GM23338 (cell line): ENCODE results near the gene CHCHD5. TPM values are rescaled to one million over a fixed set of nuclear protein-coding genes. Genes with fewer than 3 reads are reported as not detected.
A peak's percentile ranks its signal among the peaks of the same experiment; 100 is the strongest.

Experiments
- ATAC-seq: fragments of 200-7000 bp; cut with Tn5 transposase; 3 replicates; pipeline ENCODE4 v1.9.1; 2020
- DNase-seq: peaks from one replicate; pipeline ENCODE4 v3.0.0-alpha.2; 2015; ENCODE audit warnings: low spot score
- H2AFZ ChIP-seq: fragments of 200-600 bp; sonication (generic); 2 replicates; pipeline ENCODE4 v1.8.0; 2016; ENCODE audit warnings: antibody characterized with exemption, mild to moderate bottlenecking, moderate library complexity
- H3F3A ChIP-seq: fragments of 200-600 bp; sonication (generic); replicated peaks from 2 replicates; pipeline ENCODE4 v1.8.0; 2017; ENCODE audit warnings: antibody characterized with exemption, mixed run types, low read depth
- H3K27ac ChIP-seq: fragments of 200-600 bp; sonication (generic); 2 replicates; pipeline ENCODE4 v1.6.1; 2016; ENCODE audit warnings: low read depth
- H3K27me3 ChIP-seq: fragments of 200-600 bp; sonication (generic); 2 replicates; pipeline ENCODE4 v1.8.0; 2016; ENCODE audit warnings: mild to moderate bottlenecking, mixed run types, moderate library complexity; ENCODE audit not compliant: insufficient read depth
- H3K36me3 ChIP-seq: fragments of 200-600 bp; sonication (generic); 2 replicates; pipeline ENCODE4 v1.8.0; 2016; ENCODE audit warnings: mild to moderate bottlenecking; ENCODE audit not compliant: insufficient read depth
- H3K4me1 ChIP-seq: fragments of 200-600 bp; sonication (generic); 2 replicates; pipeline ENCODE4 v1.8.0; 2016; ENCODE audit warnings: mild to moderate bottlenecking, moderate library complexity; ENCODE audit not compliant: insufficient read depth
- H3K4me2 ChIP-seq: fragments of 200-600 bp; sonication (generic); 2 replicates; pipeline ENCODE4 v1.7.1; 2017; ENCODE audit warnings: mixed run types
- H3K4me3 ChIP-seq: fragments of 200-600 bp; sonication (generic); 2 replicates; pipeline ENCODE4 v1.6.1; 2016; ENCODE audit warnings: mixed run types
- H3K79me2 ChIP-seq: fragments of 200-600 bp; sonication (generic); replicated peaks from 2 replicates; pipeline ENCODE4 v1.8.0; 2017; ENCODE audit warnings: mild to moderate bottlenecking; ENCODE audit not compliant: insufficient read depth
- H3K9me2 ChIP-seq: fragments of 200-600 bp; sonication (generic); 2 replicates; pipeline ENCODE4 v1.8.0; 2017; ENCODE audit not compliant: insufficient read depth
- H4K20me1 ChIP-seq: fragments of 200-600 bp; sonication (generic); replicated peaks from 2 replicates; pipeline ENCODE4 v1.8.0; 2017; ENCODE audit warnings: mild to moderate bottlenecking; ENCODE audit not compliant: insufficient read depth
- H3K27ac Mint-ChIP-seq: 2 replicates; pipeline ENCODE4 v1.8.0; 2020; ENCODE audit warnings: inconsistent platforms, mild to moderate bottlenecking, moderate library complexity, mixed read lengths
- H3K27me3 Mint-ChIP-seq: 3 replicates; pipeline ENCODE4 v1.8.0; 2022; ENCODE audit warnings: low read depth, mild to moderate bottlenecking, moderate library complexity, mixed read lengths, inconsistent platforms; ENCODE audit not compliant: insufficient read depth, poor library complexity
- H3K36me3 Mint-ChIP-seq: 3 replicates; pipeline ENCODE4 v1.8.0; 2021; ENCODE audit warnings: low read depth, mild to moderate bottlenecking, inconsistent platforms, moderate library complexity, mixed read lengths
- H3K4me1 Mint-ChIP-seq: 3 replicates; pipeline ENCODE4 v1.8.0; 2020; ENCODE audit warnings: mild to moderate bottlenecking, inconsistent platforms, mixed read lengths
- H3K4me3 Mint-ChIP-seq: 3 replicates; pipeline ENCODE4 v1.8.0; 2021; ENCODE audit warnings: moderate library complexity, mild to moderate bottlenecking, inconsistent platforms, mixed read lengths
- H3K9me3 Mint-ChIP-seq: 3 replicates; pipeline ENCODE4 v1.8.0; 2020; ENCODE audit warnings: moderate library complexity, mild to moderate bottlenecking, inconsistent platforms, mixed read lengths
- JUNB ChIP-seq: IDR thresholded peaks from one replicate; pipeline ENCODE4 v1.6.1; 2016; ENCODE audit warnings: antibody characterized with exemption; ENCODE audit not compliant: unreplicated experiment
- STAT1 ChIP-seq: IDR thresholded peaks from one replicate; pipeline ENCODE4 v1.6.1; 2016; ENCODE audit warnings: antibody characterized with exemption; ENCODE audit not compliant: unreplicated experiment
- ZNF114 ChIP-seq: fragments of 250-450 bp; sonication (Bioruptor Pico); IDR thresholded peaks from 2 replicates; pipeline ENCODE4 v1.5.0; 2020; ENCODE audit warnings: mild to moderate bottlenecking, moderate library complexity
- polyA plus RNA-seq: library from polyadenylated mRNA; unstranded; fragments of >200 nt; fragmentation: Nextera tagmentation; extraction: Ambion mirVana; gene quantifications from 2 replicates; pipeline ENCODE4 v1.2.1, GENCODE V29; 2016
- total RNA-seq: library from RNA; depleted of rRNA; stranded (reverse); fragments of >200 nt; shearing (Covaris generic); gene quantifications from 2 replicates; pipeline ENCODE4 v1.2.3, GENCODE V29; 2014
- TF ChIP-seq, protein P1 (sequence below): IDR thresholded peaks from 2 replicates; pipeline ENCODE4 v1.6.1; 2016; ENCODE audit warnings: antibody characterized with exemption
- TF ChIP-seq, protein P2 (sequence below), 2 experiments: fragments of 200-600 bp in 1 of 2; sonication (generic) in 1 of 2; conservative IDR thresholded peaks; 2 replicates each; pipeline versions ENCODE4 v1.5.1 to v1.6.1; 2016 to 2017; ENCODE audit warnings: antibody characterized with exemption in 2 of 2, low read depth in 2 of 2, mild to moderate bottlenecking in 2 of 2, moderate library complexity in 1 of 2

The CHCHD5 gene
- total and polyA plus RNA-seq, 2 experiments from 2014 or later: 15.5 to 69.9 TPM

DNA sequence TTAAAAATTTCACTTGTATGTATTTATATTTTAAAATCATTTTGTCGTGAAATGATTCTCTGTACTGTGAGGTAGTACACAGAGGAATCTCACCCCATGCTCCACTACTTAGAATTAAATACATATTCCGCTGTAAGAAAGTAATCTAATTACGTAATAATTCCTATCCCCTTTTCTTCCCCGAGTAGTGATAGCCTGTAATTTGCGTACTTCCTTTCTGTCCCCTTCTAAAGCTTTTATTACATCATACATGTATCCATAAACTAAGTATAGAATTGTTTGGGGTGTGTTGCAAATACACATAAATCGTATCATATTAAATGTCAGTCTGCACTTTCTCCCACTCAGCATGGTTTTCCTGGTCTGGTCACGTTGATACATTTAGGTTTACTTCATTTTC, 12.4 kb upstream of the CHCHD5 start:
- H3K4me1 ChIP-seq: no peaks in the 10 kb centered on the region
- 0 out of 2 replicates have a peak, but pooled peaks cover 2% of the 10 kb centered on the region for H3F3A ChIP-seq
- H4K20me1 ChIP-seq: peaks cover 14% of the 10 kb centered on the region
- H3K4me3 ChIP-seq: no peak overlapping the region
- no peak for ATAC-seq
- Mint-ChIP-seq H3K4me3 (no peak overlapping the region), H3K4me1 (no peaks in the 10 kb centered on the region), H3K27me3 (no peaks in the 10 kb centered on the region), H3K27ac (no peak overlapping the region), H3K36me3 (peaks cover 85% of the 10 kb centered on the region), H3K9me3 (no peaks in the 10 kb centered on the region)
- no peak overlapping the region for H3K4me2 ChIP-seq
- H3K27me3 ChIP-seq: no peaks in the 10 kb centered on the region
- no peak for DNase-seq
- 0 out of 2 replicates have a peak, but pooled peaks cover 8% of the 10 kb centered on the region for H3K79me2 ChIP-seq
- H3K9me2 ChIP-seq: no peaks in the 10 kb centered on the region
- H2AFZ ChIP-seq: no peak overlapping the region
- peaks cover 92% of the 10 kb centered on the region for H3K36me3 ChIP-seq
- TF ChIP-seq, protein P1, sequence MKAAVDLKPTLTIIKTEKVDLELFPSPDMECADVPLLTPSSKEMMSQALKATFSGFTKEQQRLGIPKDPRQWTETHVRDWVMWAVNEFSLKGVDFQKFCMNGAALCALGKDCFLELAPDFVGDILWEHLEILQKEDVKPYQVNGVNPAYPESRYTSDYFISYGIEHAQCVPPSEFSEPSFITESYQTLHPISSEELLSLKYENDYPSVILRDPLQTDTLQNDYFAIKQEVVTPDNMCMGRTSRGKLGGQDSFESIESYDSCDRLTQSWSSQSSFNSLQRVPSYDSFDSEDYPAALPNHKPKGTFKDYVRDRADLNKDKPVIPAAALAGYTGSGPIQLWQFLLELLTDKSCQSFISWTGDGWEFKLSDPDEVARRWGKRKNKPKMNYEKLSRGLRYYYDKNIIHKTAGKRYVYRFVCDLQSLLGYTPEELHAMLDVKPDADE: no peak
- no peak overlapping the region for H3K27ac ChIP-seq

GRCh38 chr2:112577756-112578155, 6.7 kb upstream of the CHCHD5 start:
- Histone ChIP-seq H3K27me3 (no peaks in the 10 kb centered on the region), H3F3A (no peaks in the 10 kb centered on the region), H3K79me2 (no peaks in the 10 kb centered on the region), H3K36me3 (peaks cover 35% of the 10 kb centered on the region), H2AFZ (no peak overlapping the region), H3K4me3 (no peak overlapping the region), H3K4me2 (no peak overlapping the region), H3K9me2 (no peaks in the 10 kb centered on the region), H4K20me1 (no peaks in the 10 kb centered on the region; the same call in none of the 2 replicates), H3K4me1 (no peaks in the 10 kb centered on the region), H3K27ac (peak overlapping the region; percentile 41; the same call in 1 of the 2 replicates)
- Mint-ChIP-seq H3K36me3 (peaks cover 35% of the 10 kb centered on the region), H3K4me3 (no peak overlapping the region), H3K27ac (no peak overlapping the region), H3K9me3 (no peaks in the 10 kb centered on the region), H3K27me3 (no peaks in the 10 kb centered on the region), H3K4me1 (0 out of 3 replicates have a peak, but pooled peaks cover 1% of the 10 kb centered on the region)
- DNase-seq: peak; percentile 57
- peak; percentile 56 for ATAC-seq
- TF ChIP-seq STAT1: no peak
- TF ChIP-seq, protein P2, sequence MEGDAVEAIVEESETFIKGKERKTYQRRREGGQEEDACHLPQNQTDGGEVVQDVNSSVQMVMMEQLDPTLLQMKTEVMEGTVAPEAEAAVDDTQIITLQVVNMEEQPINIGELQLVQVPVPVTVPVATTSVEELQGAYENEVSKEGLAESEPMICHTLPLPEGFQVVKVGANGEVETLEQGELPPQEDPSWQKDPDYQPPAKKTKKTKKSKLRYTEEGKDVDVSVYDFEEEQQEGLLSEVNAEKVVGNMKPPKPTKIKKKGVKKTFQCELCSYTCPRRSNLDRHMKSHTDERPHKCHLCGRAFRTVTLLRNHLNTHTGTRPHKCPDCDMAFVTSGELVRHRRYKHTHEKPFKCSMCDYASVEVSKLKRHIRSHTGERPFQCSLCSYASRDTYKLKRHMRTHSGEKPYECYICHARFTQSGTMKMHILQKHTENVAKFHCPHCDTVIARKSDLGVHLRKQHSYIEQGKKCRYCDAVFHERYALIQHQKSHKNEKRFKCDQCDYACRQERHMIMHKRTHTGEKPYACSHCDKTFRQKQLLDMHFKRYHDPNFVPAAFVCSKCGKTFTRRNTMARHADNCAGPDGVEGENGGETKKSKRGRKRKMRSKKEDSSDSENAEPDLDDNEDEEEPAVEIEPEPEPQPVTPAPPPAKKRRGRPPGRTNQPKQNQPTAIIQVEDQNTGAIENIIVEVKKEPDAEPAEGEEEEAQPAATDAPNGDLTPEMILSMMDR (conservative IDR thresholded peaks at IDR 0.05; ENCODE audit: low read depth in 2 of 2): peak; percentile 26 to 28; a peak in 3 of 4 replicates

GRCh38 chr2:112579241-112579640, 5.2 kb upstream of the CHCHD5 start:
- H3K4me3 ChIP-seq: no peak overlapping the region
- no peak for ATAC-seq
- H2AFZ ChIP-seq: no peak overlapping the region
- TF ChIP-seq STAT1: no peak
- no peak for TF ChIP-seq ZNF114 (CRISPR knock-in tag)
- TF ChIP-seq JUNB: no peak
- Mint-ChIP-seq H3K27ac (no peak overlapping the region), H3K36me3 (peaks cover 23% of the 10 kb centered on the region), H3K4me3 (no peak overlapping the region), H3K9me3 (no peaks in the 10 kb centered on the region), H3K4me1 (peaks cover 9% of the 10 kb centered on the region; the same call in 2 of the 3 replicates), H3K27me3 (peaks cover 4% of the 10 kb centered on the region)
- H3K27ac ChIP-seq: no peak overlapping the region
- no peaks in the 10 kb centered on the region; the same call in none of the 2 replicates for H4K20me1 ChIP-seq
- H3K4me2 ChIP-seq: no peak overlapping the region
- H3K9me2 ChIP-seq: no peaks in the 10 kb centered on the region
- no peak for DNase-seq
- H3K4me1 ChIP-seq: peaks cover 9% of the 10 kb centered on the region
- H3K79me2 ChIP-seq: no peaks in the 10 kb centered on the region
- H3K27me3 ChIP-seq: no peaks in the 10 kb centered on the region
- no peaks in the 10 kb centered on the region for H3F3A ChIP-seq
- H3K36me3 ChIP-seq: peaks cover 21% of the 10 kb centered on the region
